NCI-H446 (cell line): ENCODE data around the gene SGMS1.
"Not testable (repeated sequence)": the region's sequence is repeated elsewhere in the genome, so short reads cannot be mapped to it uniquely, and the experiment has no call there.

Source experiments
- DNase-seq, 2 experiments: peaks; one replicate each; lab custom pipeline; 2025; lab: John Stamatoyannopoulos, UW

The SGMS1 gene

DNA sequence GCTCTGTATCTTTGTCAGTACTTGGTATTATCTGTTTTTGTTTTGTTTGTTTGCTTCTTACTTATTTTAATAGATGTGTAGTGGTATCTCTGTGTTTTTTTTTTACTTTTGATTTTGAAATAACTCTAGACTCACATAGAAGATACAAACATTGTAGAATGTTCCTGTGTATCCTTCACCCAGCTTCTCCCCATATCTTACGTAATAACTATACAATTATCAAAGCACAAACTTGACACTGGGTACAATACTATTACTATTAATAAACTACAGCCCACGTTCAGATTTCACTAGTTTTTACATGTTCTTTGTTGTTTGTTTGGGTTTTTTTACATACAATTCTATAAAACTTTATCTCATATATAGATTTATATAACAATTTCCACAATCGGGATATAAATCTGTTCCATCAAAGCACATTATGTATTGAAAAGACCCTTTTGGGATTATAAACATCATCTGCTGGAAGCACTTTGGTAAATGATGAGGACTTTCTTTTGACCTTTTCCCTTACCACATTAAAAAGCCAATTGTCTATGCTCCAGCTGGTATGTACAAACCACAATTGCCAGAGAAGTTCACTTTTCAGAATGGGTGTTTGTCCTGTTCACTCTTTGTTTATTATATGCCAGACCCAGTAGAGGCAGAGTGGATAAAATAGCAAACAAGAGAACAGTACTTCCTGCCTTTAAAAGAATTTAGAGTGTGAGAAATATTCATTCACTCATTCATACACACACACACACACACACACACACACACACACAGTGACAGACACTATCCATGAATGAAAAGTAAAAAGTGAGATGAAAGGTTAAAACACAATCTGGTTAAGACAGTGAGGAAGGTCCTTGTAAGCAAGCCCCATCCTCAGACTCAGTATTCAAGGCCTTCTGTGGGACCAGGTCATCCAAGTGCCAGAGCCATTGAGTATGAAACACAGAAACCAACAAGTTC lies 113.0 kb downstream of the SGMS1 start:
- DNase-seq: no peak

DNA sequence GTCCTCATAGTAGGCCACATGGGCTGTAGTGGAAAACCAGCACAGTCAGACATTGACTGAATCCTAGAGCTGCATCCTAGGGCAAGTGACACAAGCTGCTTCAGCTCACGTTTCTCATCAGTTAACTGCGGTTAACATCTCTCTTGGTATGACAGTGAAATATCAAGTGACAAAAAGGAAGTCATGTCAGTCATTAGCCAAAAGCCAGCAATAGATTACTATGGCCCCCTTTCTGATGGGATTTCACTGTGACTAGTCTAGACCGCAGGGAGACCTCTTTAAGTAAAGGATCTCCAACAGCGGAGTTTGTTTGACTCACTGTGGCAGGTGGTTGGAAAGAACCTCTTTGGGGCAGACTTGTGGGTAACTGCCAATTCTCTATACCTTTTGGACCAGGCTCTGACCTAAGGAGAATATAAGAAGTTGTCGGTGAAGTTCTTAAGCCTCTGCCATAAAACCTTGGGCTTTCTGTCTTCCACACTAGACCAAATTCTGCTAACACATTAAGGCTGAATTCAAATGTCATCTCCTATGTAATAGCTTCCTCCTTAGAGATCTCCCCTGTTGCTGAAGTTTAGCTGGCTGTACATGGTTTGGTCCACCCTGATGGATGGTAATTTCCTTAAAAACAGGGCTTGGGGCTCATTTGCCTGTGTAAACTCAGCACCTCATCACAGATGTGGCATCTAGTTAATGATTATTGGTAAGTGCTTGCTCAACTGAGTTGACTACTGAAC lies 115.3 kb downstream of the SGMS1 start:
- no peak for DNase-seq

DNA sequence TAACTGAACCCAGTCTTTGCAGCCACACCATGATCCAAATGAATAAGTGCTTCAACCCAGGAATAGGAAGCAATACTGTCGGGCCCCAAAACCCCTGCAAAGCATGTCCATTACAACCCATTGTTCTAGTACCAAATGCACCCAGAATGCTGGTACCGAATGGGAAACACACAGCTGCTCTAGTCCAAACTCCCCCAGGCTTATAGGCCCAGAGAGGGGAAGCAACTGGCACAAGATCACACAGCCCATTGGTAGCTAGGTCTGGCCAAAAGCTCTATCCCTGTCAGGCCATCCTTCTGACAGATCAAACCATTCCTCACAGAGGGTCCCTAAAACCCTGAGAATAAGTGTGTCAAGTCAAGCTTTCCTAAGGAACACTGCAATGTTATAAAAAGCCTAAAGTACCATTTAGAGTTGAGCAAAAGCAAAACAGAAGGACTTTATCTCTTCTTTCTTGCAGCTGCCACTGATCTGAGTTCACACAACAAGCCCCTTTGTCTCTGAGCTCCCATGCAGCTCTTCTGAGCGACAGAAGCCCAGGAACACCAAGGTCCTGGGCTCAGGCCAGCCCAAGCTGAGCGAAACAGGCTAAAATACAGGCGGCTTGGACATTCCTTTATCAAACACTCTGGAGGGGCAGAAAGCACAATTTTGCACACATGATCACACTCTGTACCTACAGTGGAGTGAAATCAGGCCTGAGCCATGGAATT lies 116.7 kb downstream of the SGMS1 start:
- no peak for DNase-seq

- no peak for DNase-seq
Observed at GRCh38 chr10:50504389-50504788, 119.4 kb downstream of the SGMS1 start.

DNA sequence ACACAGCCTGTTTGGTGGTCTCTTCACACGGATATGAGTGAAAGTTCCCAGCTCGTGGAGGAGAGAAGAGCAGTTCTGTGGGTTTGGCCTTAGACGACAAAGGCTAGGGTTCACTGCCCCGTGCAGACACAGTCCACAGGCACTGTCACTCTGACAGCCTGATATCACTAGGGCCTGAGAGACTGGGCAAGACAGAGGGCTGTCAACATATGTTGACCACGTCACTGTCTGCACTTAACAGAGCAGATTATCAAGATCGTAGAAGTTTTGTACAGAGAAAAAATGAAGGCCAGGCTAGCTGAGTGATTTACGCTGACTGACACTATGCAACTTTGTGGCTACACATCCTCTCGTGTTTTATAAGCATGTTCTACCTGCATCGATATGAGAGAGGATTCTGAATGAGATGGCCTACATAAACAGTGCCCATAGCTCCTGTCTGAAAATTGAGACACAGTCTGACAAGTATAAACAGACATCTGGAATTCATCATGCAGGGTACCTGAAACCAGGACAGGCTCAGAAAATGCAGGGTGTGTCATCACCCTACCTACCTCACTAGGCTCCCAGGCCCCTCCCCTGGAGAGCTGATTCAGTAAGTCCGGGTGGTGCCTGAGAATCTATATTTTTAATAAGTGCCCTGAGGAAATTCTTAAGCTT lies 120.0 kb downstream of the SGMS1 start:
- no peak for DNase-seq

GRCh38 chr10:50503156-50503555 lies 120.6 kb downstream of the SGMS1 start:
- not testable (repeated sequence) for DNase-seq

GRCh38 chr10:50501924-50502452 lies 121.8 kb downstream of the SGMS1 start:
- no peak for DNase-seq

DNA sequence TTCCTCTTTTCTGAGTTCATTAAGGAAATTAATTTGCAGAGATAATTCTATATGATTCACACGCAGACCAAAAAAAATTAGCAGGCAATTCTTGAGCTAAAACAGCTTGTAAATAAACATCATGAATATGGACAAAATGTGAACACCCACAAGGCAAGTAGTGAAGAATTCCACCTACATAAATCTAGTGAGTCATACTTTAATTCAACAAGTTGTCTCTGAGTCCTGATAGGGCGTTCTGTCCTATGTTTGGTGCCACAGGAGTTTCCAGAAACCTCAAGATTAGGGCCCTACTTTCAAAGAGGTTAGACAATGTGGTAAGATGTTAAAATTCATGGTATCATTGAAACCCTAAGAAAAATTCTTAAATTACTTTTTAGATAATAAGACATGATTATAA lies 122.3 kb downstream of the SGMS1 start:
- DNase-seq: no peak

DNA sequence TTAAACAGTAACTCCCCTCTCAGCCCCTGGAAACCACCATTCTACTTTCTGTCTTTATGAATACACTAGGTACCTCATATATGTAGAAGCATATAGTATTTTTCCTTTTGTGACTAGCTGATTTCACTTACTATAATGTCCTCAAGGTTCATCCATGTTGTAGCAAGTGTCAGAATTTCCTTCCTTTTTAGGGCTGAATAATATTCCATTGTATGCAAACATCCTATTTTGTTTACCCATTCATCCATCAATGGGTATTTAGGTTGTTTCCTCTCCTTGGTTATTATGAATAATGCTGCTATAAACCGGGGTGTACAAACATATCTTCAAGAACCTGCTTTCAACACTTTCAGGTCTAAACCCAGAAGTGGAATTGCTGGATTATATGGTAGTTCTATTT lies 125.3 kb downstream of the SGMS1 start:
- no peak for DNase-seq

GRCh38 chr10:50497758-50498157 lies 126.0 kb downstream of the SGMS1 start:
- DNase-seq: no peak

- DNase-seq: no peak
Observed at GRCh38 chr10:50496228-50496627, 127.5 kb downstream of the SGMS1 start.

GRCh38 chr10:50490241-50490640 lies 133.5 kb downstream of the SGMS1 start:
- no peak for DNase-seq

DNA sequence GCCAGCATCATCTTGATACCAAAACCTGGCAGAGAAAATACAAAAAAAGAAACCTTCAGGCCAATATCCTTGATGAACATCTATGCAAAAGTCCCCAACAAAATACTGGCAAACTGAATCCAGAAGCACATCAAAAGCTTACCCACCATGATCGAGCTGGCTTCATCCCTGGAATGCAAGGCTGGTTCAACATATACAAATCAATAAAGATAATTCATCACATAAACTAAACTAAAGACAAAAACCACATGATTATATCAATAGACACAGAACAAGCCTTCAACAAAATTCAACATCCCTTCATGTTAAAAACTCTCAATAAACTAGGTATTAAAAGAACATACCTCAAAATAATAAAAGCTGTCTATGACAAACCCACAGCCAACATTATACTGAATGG lies 139.2 kb downstream of the SGMS1 start:
- DNase-seq: not testable (repeated sequence)

DNA sequence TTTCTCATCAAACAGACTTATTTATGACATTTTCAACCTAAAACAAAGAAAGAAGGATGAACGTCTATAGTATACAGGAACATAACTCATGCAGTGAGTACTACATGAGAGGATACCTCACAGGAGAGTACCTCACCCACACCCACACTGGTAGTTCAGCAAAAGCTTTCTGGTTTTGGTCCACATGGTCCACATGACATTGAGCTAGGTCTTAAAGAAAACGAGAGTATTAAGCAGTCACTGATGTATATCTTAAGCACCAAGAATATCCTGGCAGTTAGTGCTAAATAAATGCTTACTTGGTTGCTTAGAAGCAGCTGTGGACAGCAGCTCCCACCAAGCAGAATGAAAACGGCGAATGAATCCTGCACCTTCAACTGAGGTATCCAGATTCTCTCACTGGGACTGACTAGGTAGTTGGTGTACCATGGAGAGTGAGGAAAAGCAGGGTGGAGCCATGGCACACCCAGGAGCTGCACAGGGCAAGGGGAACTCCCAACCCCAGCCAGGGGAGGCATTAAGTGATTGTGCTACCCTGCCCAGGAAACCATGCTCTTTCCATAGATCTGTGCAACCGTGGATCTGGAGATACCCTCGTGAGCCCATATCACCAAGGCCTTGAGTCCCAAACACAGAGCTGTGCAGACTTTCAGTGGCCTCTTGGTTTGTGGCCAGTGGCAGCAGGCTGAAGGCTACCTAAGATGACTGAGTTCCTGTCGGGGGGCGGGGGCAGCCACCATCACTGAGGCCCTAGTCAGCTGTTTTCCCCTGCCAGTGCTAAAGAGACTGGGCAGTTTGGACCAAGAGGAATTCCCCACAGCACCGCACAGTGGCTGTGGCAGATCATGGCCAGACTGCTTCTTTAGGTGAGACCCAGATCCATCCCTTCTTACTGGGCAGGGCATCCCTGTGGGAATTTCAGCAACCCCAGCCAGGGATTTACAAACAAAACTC lies 143.4 kb downstream of the SGMS1 start:
- DNase-seq: no peak

GRCh38 chr10:50477287-50478203 lies 146.2 kb downstream of the SGMS1 start:
- DNase-seq: no peak

DNA sequence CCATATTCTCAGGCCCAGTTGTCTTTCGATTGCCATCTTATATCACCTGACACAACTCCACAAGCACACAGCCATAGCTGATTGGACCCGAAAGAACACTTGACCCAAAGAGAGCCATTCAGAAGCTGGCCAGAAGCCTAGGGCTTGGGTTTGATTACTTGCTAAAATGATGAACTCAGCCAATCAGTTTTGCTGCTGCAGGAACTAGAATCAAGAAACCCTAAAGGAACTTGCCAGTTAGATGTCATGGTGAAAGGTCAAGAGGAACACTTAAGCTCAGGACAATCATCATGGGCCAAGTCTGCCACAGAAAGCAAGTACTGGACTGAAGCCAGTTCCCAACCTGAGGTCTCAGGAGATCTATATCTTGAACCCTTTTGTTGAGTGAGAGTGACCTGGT lies 150.0 kb downstream of the SGMS1 start:
- DNase-seq: no peak

DNA sequence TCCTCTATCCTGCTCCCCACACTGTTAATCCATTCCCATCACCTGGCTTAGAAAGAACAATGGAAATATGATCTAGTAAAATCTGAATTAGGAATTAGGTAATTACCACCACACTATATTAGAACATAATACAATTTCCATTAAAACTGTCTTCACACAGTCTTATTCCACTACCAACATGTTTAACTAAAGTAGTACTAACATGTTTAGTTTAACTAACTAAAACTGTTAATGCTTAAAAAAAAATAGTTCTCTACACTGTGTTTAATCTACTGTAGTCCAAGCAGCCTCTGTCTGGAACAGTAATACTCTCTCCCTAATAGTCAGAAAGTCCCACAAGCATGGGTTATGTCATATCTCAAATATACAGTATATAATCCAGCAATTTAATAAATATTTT lies 150.8 kb downstream of the SGMS1 start:
- DNase-seq: no peak

DNA sequence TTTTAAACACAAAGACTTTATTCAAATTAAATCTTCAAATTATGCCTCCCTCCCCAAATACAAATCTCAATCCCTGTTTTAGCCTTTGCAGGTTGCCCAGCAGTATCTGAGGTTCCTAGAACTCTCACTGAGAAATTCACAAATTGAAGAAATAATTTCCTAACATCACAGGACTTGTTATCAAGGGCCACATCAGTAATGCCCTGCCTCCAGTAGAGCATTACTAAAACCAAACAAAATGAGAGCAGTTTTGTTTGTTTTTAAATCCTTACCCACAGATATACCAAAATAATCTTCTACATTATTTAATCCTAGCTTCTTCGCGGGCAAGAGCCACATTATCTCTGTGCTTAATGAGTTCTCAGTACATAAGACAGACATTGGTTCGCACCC lies 152.2 kb downstream of the SGMS1 start:
- DNase-seq: no peak

- no peak for DNase-seq
Observed at GRCh38 chr10:50470798-50471582, 152.8 kb downstream of the SGMS1 start.
